Measurements from ENCODE around the gene ZNF432. TPM values are rescaled to one million over a fixed set of nuclear protein-coding genes. Genes with fewer than 3 reads are reported as not detected.

ZNF432 gene
- total and polyA plus RNA-seq, 2 donors = 6.9 to 16.2 TPM

GRCh38 chr19:51986309-51987291 is 62.0 kb downstream of the ZNF432 start, which contains the start of gene ZNF350:
ZNF350 (minus strand) TSS chr19:51986840; CDS start chr19:51974360, 12,480 bp downstream.
- H3K27ac ChIP-seq (ENCODE audit: low read depth in 1 of 2, low read length in 1 of 2) = peak within 1 kb of the TSS; percentile 63 to 68
- WGBS = 3% methylated on average over 33 of the region's 33 CpGs
- H3K4me3 ChIP-seq (ENCODE audit: low read length in 2 of 2) = peak within 1 kb of the TSS; percentile 88 to 94
- peaks cover 0 to 4% of the 10 kb centered on the region in 2 donors for H3K4me1 ChIP-seq (ENCODE audit: control insufficient read depth in 2 of 2, insufficient read depth in 2 of 2, low read length in 2 of 2)
- peak; percentile 77 to 96 (median 88) for DNase-seq (ENCODE audit: low read depth in 6 of 9, low spot score in 9 of 9)
- H3K9me3 ChIP-seq (ENCODE audit: control insufficient read depth in 2 of 2, insufficient read depth in 1 of 2, low read length in 1 of 2) = peaks cover 6 to 57% of the 10 kb centered on the region in 2 donors
- peaks cover 0 to 5% of the 10 kb centered on the region in 2 donors for H3K36me3 ChIP-seq (ENCODE audit: control insufficient read depth in 2 of 2, insufficient read depth in 2 of 2, low read length in 1 of 2)
- no peaks in the 10 kb centered on the region for H3K27me3 ChIP-seq (ENCODE audit: control insufficient read depth in 2 of 2, insufficient read depth in 1 of 2, low read length in 1 of 2)

DNA sequence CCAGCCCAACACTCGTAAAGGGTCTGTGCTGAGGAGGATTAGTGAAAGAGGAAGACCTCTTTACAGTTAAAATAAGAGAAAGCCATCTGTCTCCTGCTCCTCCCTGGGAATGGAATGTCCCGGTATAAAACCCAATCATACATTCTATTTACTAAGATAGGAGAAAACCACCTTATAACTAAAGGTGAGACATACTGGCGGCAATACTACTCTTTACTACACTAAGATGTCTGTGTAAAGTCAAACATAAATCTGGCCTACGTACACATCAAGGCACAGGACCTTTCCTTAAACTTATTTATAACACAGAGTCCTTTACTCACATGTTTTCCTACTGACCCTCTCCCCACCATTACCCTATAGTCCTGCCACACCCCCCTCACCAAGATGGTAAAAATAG is 65.3 kb downstream of the ZNF432 start:
- Histone ChIP-seq H3K27ac (ENCODE audit: low read depth in 1 of 2, low read length in 1 of 2) (no peak overlapping the region), H3K4me3 (ENCODE audit: low read length in 2 of 2) (no peak overlapping the region), H3K36me3 (ENCODE audit: control insufficient read depth in 2 of 2, insufficient read depth in 2 of 2, low read length in 1 of 2) (peaks cover 2 to 11% of the 10 kb centered on the region in 2 donors), H3K9me3 (ENCODE audit: control insufficient read depth in 2 of 2, insufficient read depth in 1 of 2, low read length in 1 of 2) (peaks cover 13 to 52% of the 10 kb centered on the region in 2 donors), H3K4me1 (ENCODE audit: control insufficient read depth in 2 of 2, insufficient read depth in 2 of 2, low read length in 2 of 2) (peaks cover 0 to 4% of the 10 kb centered on the region in 2 donors), H3K27me3 (ENCODE audit: control insufficient read depth in 2 of 2, insufficient read depth in 1 of 2, low read length in 1 of 2) (no peaks in the 10 kb centered on the region)
- no peak for DNase-seq (ENCODE audit: low read depth in 6 of 9, low spot score in 9 of 9)
- WGBS = 98% methylated on average over 4 of the region's 4 CpGs

Other genes starting within 250 kb of the ZNF432 start
- gene ZNF577, start 160.9 kb downstream of the ZNF432 start, total RNA-seq = 11.4 TPM
- gene ZNF577, start 160.9 kb downstream of the ZNF432 start, polyA plus RNA-seq = 30.2 TPM
- 14.4 TPM for gene ZNF649, start 143.8 kb downstream of the ZNF432 start, total RNA-seq
- gene ZNF649, start 143.8 kb downstream of the ZNF432 start, polyA plus RNA-seq = 6.2 TPM
- 7.9 TPM for gene ZNF613, start 121.4 kb downstream of the ZNF432 start, total RNA-seq
- gene ZNF613, start 121.4 kb downstream of the ZNF432 start, polyA plus RNA-seq = 5.2 TPM
- 14.9 TPM for gene ZNF350, start 62.0 kb downstream of the ZNF432 start, total RNA-seq
- 10.0 TPM for gene ZNF350, start 62.0 kb downstream of the ZNF432 start, polyA plus RNA-seq
- gene ZNF615, start 40.6 kb downstream of the ZNF432 start, total RNA-seq = 6.9 TPM
- gene ZNF615, start 40.6 kb downstream of the ZNF432 start, polyA plus RNA-seq = 5.3 TPM
- 8.6 TPM for gene ZNF614, start 20.5 kb downstream of the ZNF432 start, total RNA-seq
- gene ZNF614, start 20.5 kb downstream of the ZNF432 start, polyA plus RNA-seq = 5.7 TPM
- 6.4 TPM for gene ZNF841, start 46.9 kb upstream of the ZNF432 start, total RNA-seq
- 13.7 TPM for gene ZNF841, start 46.9 kb upstream of the ZNF432 start, polyA plus RNA-seq
- 6.6 TPM for gene ZNF616, start 91.1 kb upstream of the ZNF432 start, total RNA-seq
- 5.2 TPM for gene ZNF616, start 91.1 kb upstream of the ZNF432 start, polyA plus RNA-seq
- gene ZNF836, start 122.8 kb upstream of the ZNF432 start, total RNA-seq = 13.1 TPM
- 13.3 TPM for gene ZNF836, start 122.8 kb upstream of the ZNF432 start, polyA plus RNA-seq
- 92.4 TPM for gene PPP2R1A, start 141.2 kb upstream of the ZNF432 start, total RNA-seq
- gene PPP2R1A, start 141.2 kb upstream of the ZNF432 start, polyA plus RNA-seq = 95.2 TPM
- gene ZNF766, start 220.7 kb upstream of the ZNF432 start, total RNA-seq = 11.7 TPM
- gene ZNF766, start 220.7 kb upstream of the ZNF432 start, polyA plus RNA-seq = 11.4 TPM
- 11.0 TPM for gene ZNF480, start 248.3 kb upstream of the ZNF432 start, total RNA-seq
- gene ZNF480, start 248.3 kb upstream of the ZNF432 start, polyA plus RNA-seq = 7.2 TPM

All from thymus (tissue), 11 donors.